ENCODE results near the gene ARL8B. TPM values are rescaled to one million over a fixed set of nuclear protein-coding genes. Genes with fewer than 3 reads are reported as not detected.

ARL8B gene
- total RNA-seq, 1 experiment from 2014 or later: 29.0 TPM

GRCh38 chr3:5195605-5196004, 73.5 kb downstream of the ARL8B start:
- no peak overlapping the region for H3K18ac ChIP-seq (ENCODE audit: insufficient read length, low read depth, low read length)
- H3K9me3 Mint-ChIP-seq: no peaks in the 10 kb centered on the region
- no peak overlapping the region for H3K23ac ChIP-seq (ENCODE audit: insufficient read length, low read depth, low read length)
- no peak overlapping the region for H3K9ac ChIP-seq (ENCODE audit: extremely low read depth, insufficient read length, low read length)
- H2BK20ac ChIP-seq (ENCODE audit: low read depth, low read length, poor library complexity, severe bottlenecking): no peak overlapping the region
- no peak overlapping the region for H2AFZ ChIP-seq (ENCODE audit: low read length)
- H3K4ac ChIP-seq (ENCODE audit: low read depth, low read length): no peak overlapping the region
- peaks cover 4% of the 10 kb centered on the region for H3K79me1 ChIP-seq (ENCODE audit: insufficient read depth, low read depth, low read length, poor library complexity, severe bottlenecking)
- no peak overlapping the region for H2BK120ac ChIP-seq (ENCODE audit: low read depth, low read length, poor library complexity, severe bottlenecking)
- H3K4me1 ChIP-seq (ENCODE audit: insufficient read depth, low read length): peaks cover 2% of the 10 kb centered on the region; the same call in 1 of the 2 replicates
- no peak overlapping the region for H3K56ac ChIP-seq (ENCODE audit: insufficient read length, low read depth, low read length)
- H4K91ac ChIP-seq (ENCODE audit: insufficient read length, low read depth, low read length): no peak overlapping the region
- peaks cover 23 to 30% of the 10 kb centered on the region in 2 experiments for H3K4me1 Mint-ChIP-seq
- no peak overlapping the region for H2BK5ac ChIP-seq (ENCODE audit: insufficient read length, low read length)
- DNase-seq: no peak
- no peak overlapping the region for H2AK5ac ChIP-seq (ENCODE audit: insufficient read length, low read length)
- H3K79me2 ChIP-seq (ENCODE audit: insufficient read depth, low read length): peaks cover 7% of the 10 kb centered on the region; the same call in 1 of the 2 replicates
- H3K4me2 ChIP-seq (ENCODE audit: insufficient read depth, insufficient read length, low read length): no peak overlapping the region
- no peak overlapping the region for H3K27ac ChIP-seq (ENCODE audit: insufficient read length, low read depth, low read length)
- no peak overlapping the region; a peak in 2 of 7 replicates for H3K27ac Mint-ChIP-seq
- H2BK12ac ChIP-seq (ENCODE audit: insufficient read length, low read depth, low read length): no peak overlapping the region
- H2BK15ac ChIP-seq (ENCODE audit: low read depth, low read length): no peak overlapping the region
- H3K14ac ChIP-seq (ENCODE audit: insufficient read depth, low read length): no peak overlapping the region
- no peak overlapping the region for H3T11ph ChIP-seq (ENCODE audit: low read length)
- H4K20me1 ChIP-seq (ENCODE audit: control insufficient read depth, insufficient read depth, insufficient read length): no peaks in the 10 kb centered on the region
- H3K27me3 Mint-ChIP-seq (ENCODE audit: low read depth): no peaks in the 10 kb centered on the region
- H3K23me2 ChIP-seq (ENCODE audit: insufficient read length, low read depth, low read length, poor library complexity, severe bottlenecking): no peaks in the 10 kb centered on the region
- no peaks in the 10 kb centered on the region for H3K27me3 ChIP-seq (ENCODE audit: insufficient read depth, low read length)
- H3K4me3 Mint-ChIP-seq: no peak overlapping the region
- TF ChIP-seq CTCF (conservative IDR thresholded peaks at IDR 0.05): no peak
- H4K5ac ChIP-seq (ENCODE audit: insufficient read length, low read depth, low read length): no peak overlapping the region
- H3K9me3 ChIP-seq (ENCODE audit: control insufficient read depth, low read depth, low read length): no peaks in the 10 kb centered on the region
- H3K36me3 Mint-ChIP-seq (ENCODE audit: insufficient read depth in 1 of 3, low read depth in 3 of 3): peaks cover 22 to 29% (median 25%) of the 10 kb centered on the region in 3 experiments
- WGBS (ENCODE audit: extremely low coverage, insufficient read length, low lambda C conversion rate): no CpG with 5 or more reads among the region's 2 CpGs
- H4K8ac ChIP-seq (replicated peaks; ENCODE audit: insufficient read length, low read depth, low read length): no peak overlapping the region
